Chondrocyte (in vitro differentiated cells): ENCODE measurements around the gene HOXC6. TPM values are rescaled to one million over a fixed set of nuclear protein-coding genes. Genes with fewer than 3 reads are reported as not detected.

Experiments used
- DNase-seq: peaks from one replicate; pipeline ENCODE4 v3.0.0; 2021; ENCODE audit warnings: mixed read lengths, low spot score
- H3K27ac Mint-ChIP-seq: one replicate; pipeline ENCODE4 v1.8.0; 2021; ENCODE audit warnings: mild to moderate bottlenecking, moderate library complexity, mixed read lengths; ENCODE audit not compliant: unreplicated experiment
- H3K27me3 Mint-ChIP-seq: 2 replicates; pipeline ENCODE4 v1.8.0; 2021; ENCODE audit warnings: low read depth, mixed read lengths
- H3K36me3 Mint-ChIP-seq: 2 replicates; pipeline ENCODE4 v1.8.0; 2021; ENCODE audit warnings: low read depth, mixed read lengths
- H3K4me1 Mint-ChIP-seq: 2 replicates; pipeline ENCODE4 v1.8.0; 2021; ENCODE audit warnings: low read depth, mild to moderate bottlenecking, mixed read lengths
- H3K4me3 Mint-ChIP-seq: one replicate; pipeline ENCODE4 v1.8.0; 2021; ENCODE audit warnings: mild to moderate bottlenecking, moderate library complexity, mixed read lengths; ENCODE audit not compliant: unreplicated experiment
- H3K9me3 Mint-ChIP-seq: 2 replicates; pipeline ENCODE4 v1.8.0; 2021; ENCODE audit warnings: low read depth, mixed read lengths
- long read RNA-seq: library from polyadenylated mRNA; stranded (forward); transcript quantifications from one replicate; pipeline ENCODE4 v2.0.0, GENCODE V29; 2021
- total RNA-seq: library from RNA; stranded (reverse); gene quantifications from 3 replicates; pipeline ENCODE4 v1.2.1, GENCODE V29; 2021
- TF ChIP-seq, protein P1 (sequence below): fragments of 200-600 bp; sonication (generic); IDR thresholded peaks from 2 replicates; pipeline ENCODE4 v1.5.0; 2021; ENCODE audit warnings: antibody characterized with exemption, mild to moderate bottlenecking, moderate library complexity

HOXC6 gene
- not detected in 3 replicates for total RNA-seq
- long read RNA-seq = 0 reads

GRCh38 chr12:54028314-54029201 lies at the start of gene HOXC6:
Gene HOXC6 (plus strand): TSS chr12:54028440. CDS start chr12:54028522, 82 bp downstream.
- peaks cover 9% of the 10 kb centered on the region for H3K36me3 Mint-ChIP-seq
- peaks cover 16% of the 10 kb centered on the region for H3K4me1 Mint-ChIP-seq
- peaks cover 81% of the 10 kb centered on the region for H3K27me3 Mint-ChIP-seq
- TF ChIP-seq, protein P1, sequence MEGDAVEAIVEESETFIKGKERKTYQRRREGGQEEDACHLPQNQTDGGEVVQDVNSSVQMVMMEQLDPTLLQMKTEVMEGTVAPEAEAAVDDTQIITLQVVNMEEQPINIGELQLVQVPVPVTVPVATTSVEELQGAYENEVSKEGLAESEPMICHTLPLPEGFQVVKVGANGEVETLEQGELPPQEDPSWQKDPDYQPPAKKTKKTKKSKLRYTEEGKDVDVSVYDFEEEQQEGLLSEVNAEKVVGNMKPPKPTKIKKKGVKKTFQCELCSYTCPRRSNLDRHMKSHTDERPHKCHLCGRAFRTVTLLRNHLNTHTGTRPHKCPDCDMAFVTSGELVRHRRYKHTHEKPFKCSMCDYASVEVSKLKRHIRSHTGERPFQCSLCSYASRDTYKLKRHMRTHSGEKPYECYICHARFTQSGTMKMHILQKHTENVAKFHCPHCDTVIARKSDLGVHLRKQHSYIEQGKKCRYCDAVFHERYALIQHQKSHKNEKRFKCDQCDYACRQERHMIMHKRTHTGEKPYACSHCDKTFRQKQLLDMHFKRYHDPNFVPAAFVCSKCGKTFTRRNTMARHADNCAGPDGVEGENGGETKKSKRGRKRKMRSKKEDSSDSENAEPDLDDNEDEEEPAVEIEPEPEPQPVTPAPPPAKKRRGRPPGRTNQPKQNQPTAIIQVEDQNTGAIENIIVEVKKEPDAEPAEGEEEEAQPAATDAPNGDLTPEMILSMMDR = no peak
- H3K9me3 Mint-ChIP-seq = peaks cover 3% of the 10 kb centered on the region
- DNase-seq = no peak
- H3K27ac Mint-ChIP-seq = no peak within 1 kb of the TSS
- H3K4me3 Mint-ChIP-seq = no peak within 1 kb of the TSS

- Mint-ChIP-seq H3K27me3 (peaks cover 86% of the 10 kb centered on the region), H3K4me1 (peaks cover 12% of the 10 kb centered on the region), H3K27ac (no peak overlapping the region), H3K9me3 (no peaks in the 10 kb centered on the region), H3K4me3 (no peak overlapping the region), H3K36me3 (peaks cover 3% of the 10 kb centered on the region)
- DNase-seq = no peak
- TF ChIP-seq, protein P1 = no peak
Observed at GRCh38 chr12:53978477-53979356, 49.5 kb upstream of the HOXC6 start.

GRCh38 chr12:53980104-53980801 lies 48.0 kb upstream of the HOXC6 start:
- TF ChIP-seq, protein P1 = no peak
- no peaks in the 10 kb centered on the region for H3K9me3 Mint-ChIP-seq
- peaks cover 89% of the 10 kb centered on the region for H3K27me3 Mint-ChIP-seq
- peaks cover 3% of the 10 kb centered on the region for H3K36me3 Mint-ChIP-seq
- DNase-seq = no peak
- H3K4me3 Mint-ChIP-seq = no peak overlapping the region
- H3K4me1 Mint-ChIP-seq = peaks cover 6% of the 10 kb centered on the region
- no peak overlapping the region for H3K27ac Mint-ChIP-seq

DNA sequence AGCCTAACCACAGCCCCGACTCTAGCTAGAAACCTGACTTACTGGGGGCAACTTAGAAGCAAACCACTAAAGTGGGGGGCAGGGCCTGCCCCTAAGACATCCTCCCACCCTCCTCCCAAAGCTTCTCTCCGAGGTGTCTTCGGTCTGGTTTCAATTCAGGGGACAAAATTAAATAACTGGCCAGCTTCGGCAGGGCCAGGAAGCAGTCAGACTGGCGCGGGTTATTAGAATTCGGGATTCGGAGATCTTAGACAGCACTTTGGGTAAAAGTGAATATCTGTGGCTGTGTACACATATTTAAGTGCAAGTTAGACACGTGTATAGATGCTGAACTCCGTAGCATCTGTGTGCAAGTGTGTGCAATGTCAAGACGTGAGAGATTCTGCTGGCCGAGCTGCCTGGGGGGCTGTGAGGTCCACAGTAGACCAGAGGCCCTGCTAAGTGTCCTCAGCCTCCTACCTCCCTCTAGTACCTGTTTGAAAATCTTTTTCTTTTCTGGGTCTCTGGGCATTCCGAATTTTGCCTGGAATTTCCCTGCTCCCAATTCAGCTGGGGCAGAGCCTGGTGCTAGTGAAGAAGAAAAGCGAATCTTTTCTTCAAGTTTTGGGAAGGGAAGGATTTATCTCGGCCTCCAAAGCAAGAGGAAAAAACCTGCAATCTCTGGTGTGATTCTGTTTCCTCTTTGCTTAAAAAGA lies 47.3 kb upstream of the HOXC6 start:
- Mint-ChIP-seq H3K27me3 (peaks cover 89% of the 10 kb centered on the region), H3K36me3 (peaks cover 1% of the 10 kb centered on the region), H3K4me1 (no peaks in the 10 kb centered on the region), H3K27ac (no peak overlapping the region), H3K4me3 (no peak overlapping the region), H3K9me3 (no peaks in the 10 kb centered on the region)
- no peak for DNase-seq
- TF ChIP-seq, protein P1 = no peak
